Right lobe of liver (tissue), 6 donors: ENCODE data around the gene MYRF. TPM values are rescaled to one million over a fixed set of nuclear protein-coding genes. Genes with fewer than 3 reads are reported as not detected.

Source experiments
- ATAC-seq, 4 donors: fragments of 200-7000 bp; cut with Tn5 transposase; one replicate each; pipeline ENCODE4 v1.9.1; 2020; ENCODE audit warnings: mild to moderate bottlenecking in 4 of 4, moderate library complexity in 4 of 4
- DNase-seq, 3 donors: peaks; one replicate each; pipeline ENCODE4 v3.0.0-alpha.2; 2020
- H3K27ac ChIP-seq, 3 donors: fragments of 200-600 bp; one replicate each; pipeline ENCODE4 v1.8.0; 2022
- H3K27me3 ChIP-seq, 2 donors: fragments of 200-600 bp; one replicate each; pipeline ENCODE4 v1.8.0; 2022
- H3K36me3 ChIP-seq, 4 donors: fragments of 200-600 bp; sonication (generic) in 1 of 4; one replicate each; pipeline versions ENCODE4 v1.5.1 to v1.8.0; 2017 to 2022; ENCODE audit warnings: control low read depth in 1 of 4
- H3K4me1 ChIP-seq, 4 donors: fragments of 200-600 bp; sonication (generic) in 1 of 4; one replicate each; pipeline versions ENCODE4 v1.5.1 to v1.8.0; 2017 to 2022; ENCODE audit warnings: control low read depth in 1 of 4
- H3K4me3 ChIP-seq, 3 donors: fragments of 200-600 bp; one replicate each; pipeline ENCODE4 v1.8.0; 2022
- H3K9me3 ChIP-seq, 4 donors: fragments of 200-600 bp; sonication (generic) in 1 of 4; one replicate each; pipeline versions ENCODE4 v1.5.1 to v1.8.0; 2017 to 2022; ENCODE audit warnings: control low read depth in 1 of 4
- CTCF ChIP-seq, 4 donors: fragments of 200-600 bp in 3 of 4; fragments of 450-650 bp in 1 of 4; IDR thresholded peaks; one replicate each; pipeline versions ENCODE4 v1.5.1 to v1.8.0; 2016 to 2022; ENCODE audit warnings: antibody characterized with exemption in 4 of 4, mild to moderate bottlenecking in 2 of 4
- POLR2A ChIP-seq: fragments of 450-650 bp; IDR thresholded peaks from one replicate; pipeline ENCODE4 v1.6.1; 2017; ENCODE audit warnings: antibody characterized with exemption, mild to moderate bottlenecking
- WGBS: methylation state at CpG from one replicate; pipeline ENCODE4 v1.1.6; 2018; ENCODE audit warnings: low coverage, low lambda C conversion rate; ENCODE audit not compliant: insufficient coverage; ENCODE audit errors: missing lambda C conversion rate; 5-methylcytosine and 5-hydroxymethylcytosine counted together
- intact Hi-C, 2 donors: fragments of 100-400 bp; cut with DNase I; formaldehyde crosslinking; loops; one replicate each; pipeline versions ENCODE4 v1.11.2 to v1.14.1; 2022
- total RNA-seq, 6 experiments: library from RNA; depleted of rRNA in 2 of 6; stranded (reverse); fragments of >200 nt in 2 of 6; fragmentation: NEBNext Ultra II Directional in 3 of 6; extraction: Animal tissue kit (Norgen Biotek cat#: 25700) in 3 of 6; gene quantifications; one replicate each; pipeline versions ENCODE4 v1.1.0 to v1.2.4, GENCODE V29; 2016 to 2023
- donor health status: DM: no; HTN: yes; CAD: no.
- donor health status: DM: no; HTN: no; CAD: no.
- donor health status: DM: no; HTN: no; CAD: no.
- donor health status: DM: no; HTN: yes; CAD: no.
- donor health status: DM: no; HTN: yes; CAD: no.

Gene MYRF
- total RNA-seq, 6 experiments from 2014 or later, result 7.6 to 16.4 (median 11.6) TPM

GRCh38 chr11:61714316-61714715 lies 38.1 kb upstream of the MYRF start:
- no peak overlapping the region for H3K4me3 ChIP-seq
- H3K27ac ChIP-seq, result no peak overlapping the region
- intact Hi-C loops, result no loop called here
- H3K9me3 ChIP-seq, result no peaks in the 10 kb centered on the region
- WGBS, result 33% methylated on average over 1 of the region's 6 CpGs
- H3K36me3 ChIP-seq, result no peaks in the 10 kb centered on the region
- DNase-seq (no peak), ATAC-seq (no peak)
- no peaks in the 10 kb centered on the region for H3K4me1 ChIP-seq
- no peaks in the 10 kb centered on the region for H3K27me3 ChIP-seq
- no peak for TF ChIP-seq POLR2A
- no peak for TF ChIP-seq CTCF (IDR thresholded peaks at IDR 0.05)

GRCh38 chr11:61714916-61715315 lies 37.5 kb upstream of the MYRF start:
- ATAC-seq, result no peak
- WGBS, result 75% methylated on average over 1 of the region's 5 CpGs
- no peaks in the 10 kb centered on the region for H3K36me3 ChIP-seq

GRCh38 chr11:61715867-61716266 lies 36.6 kb upstream of the MYRF start:
- no peaks in the 10 kb centered on the region for H3K27me3 ChIP-seq
- ATAC-seq, result peak; percentile 39 to 74 (median 60)
- H3K9me3 ChIP-seq, result no peaks in the 10 kb centered on the region
- TF ChIP-seq CTCF (IDR thresholded peaks at IDR 0.05), result no peak
- no peak for TF ChIP-seq POLR2A
- DNase-seq, result no peak
- H3K4me3 ChIP-seq, result no peak overlapping the region
- WGBS, result 53% methylated on average over 2 of the region's 4 CpGs
- H3K4me1 ChIP-seq, result no peaks in the 10 kb centered on the region
- H3K36me3 ChIP-seq, result no peaks in the 10 kb centered on the region
- H3K27ac ChIP-seq, result no peak overlapping the region
- intact Hi-C loops, result no loop called here

More at GRCh38 chr11:61714916-61715315, 37.5 kb upstream of the MYRF start:
- H3K27me3 ChIP-seq, result no peaks in the 10 kb centered on the region
- intact Hi-C loops, result no loop called here
- no peak for TF ChIP-seq POLR2A
- no peak for TF ChIP-seq CTCF (IDR thresholded peaks at IDR 0.05)
- DNase-seq, result no peak
- no peak overlapping the region for H3K4me3 ChIP-seq
- no peaks in the 10 kb centered on the region for H3K9me3 ChIP-seq
- no peak overlapping the region for H3K27ac ChIP-seq
- H3K4me1 ChIP-seq, result no peaks in the 10 kb centered on the region

- H3K36me3 ChIP-seq, result no peaks in the 10 kb centered on the region
- intact Hi-C loops, result no loop called here
- H3K27me3 ChIP-seq, result no peaks in the 10 kb centered on the region
- TF ChIP-seq CTCF (IDR thresholded peaks at IDR 0.05) (no peak), POLR2A (no peak)
- H3K4me3 ChIP-seq, result no peak overlapping the region
- H3K4me1 ChIP-seq, result no peaks in the 10 kb centered on the region
- WGBS, result 63% methylated on average over 1 of the region's 13 CpGs
- H3K27ac ChIP-seq, result no peak overlapping the region
- ATAC-seq (peak in 2 of 4 donors; percentile 27 to 38), DNase-seq (no peak)
- H3K9me3 ChIP-seq, result no peaks in the 10 kb centered on the region
Measured at GRCh38 chr11:61716478-61717285, 35.8 kb upstream of the MYRF start.
